Stimulated activated CD4-positive, alpha-beta T cell treated with anti-CD3 and anti-CD28 coated beads, TNF-alpha, amount 100 ng/mL, for 48 hours (primary cell): ENCODE results near the gene PROS1.

Source experiments
- DNase-seq, 3 donors: peaks; one replicate each; pipeline ENCODE4 v3.0.0-alpha.2; 2020; ENCODE audit warnings: low read depth in 3 of 3

The PROS1 gene

GRCh38 chr3:93973131-93974126 lies at the start of gene PROS1:
PROS1 (minus strand) TSS chr3:93973896; CDS start chr3:93973749, 147 bp downstream.
- DNase-seq: peak; percentile 13 to 36 (median 26)

- no peak for DNase-seq
These were observed 46.6 kb upstream of the PROS1 start for GRCh38 chr3:94020293-94020692.

GRCh38 chr3:94019659-94020058 lies 46.0 kb upstream of the PROS1 start:
- DNase-seq: no peak

- DNase-seq: no peak
These were observed 41.3 kb upstream of the PROS1 start for GRCh38 chr3:94015025-94015424.

GRCh38 chr3:94012185-94012584 lies 38.5 kb upstream of the PROS1 start:
- DNase-seq: no peak

- DNase-seq: no peak
These were observed 37.6 kb upstream of the PROS1 start for GRCh38 chr3:94011233-94011711.

- DNase-seq: no peak
These were observed 35.9 kb upstream of the PROS1 start for GRCh38 chr3:94009608-94010007.

- no peak for DNase-seq
These were observed 34.6 kb upstream of the PROS1 start for GRCh38 chr3:94008253-94008652.

GRCh38 chr3:94004301-94004910 lies 30.7 kb upstream of the PROS1 start:
- DNase-seq: no peak

- no peak for DNase-seq
These were observed 28.3 kb upstream of the PROS1 start for GRCh38 chr3:94001827-94002495.

- no peak for DNase-seq
These were observed 27.5 kb upstream of the PROS1 start for GRCh38 chr3:94001191-94001590.

GRCh38 chr3:93994056-93994455 lies 20.4 kb upstream of the PROS1 start:
- no peak for DNase-seq

- DNase-seq: no peak
These were observed 18.5 kb upstream of the PROS1 start for GRCh38 chr3:93992207-93992606.

- DNase-seq: no peak
These were observed 17.9 kb upstream of the PROS1 start for GRCh38 chr3:93991631-93992030.

- DNase-seq: no peak
These were observed 15.5 kb upstream of the PROS1 start for GRCh38 chr3:93989241-93989640.

- DNase-seq: no peak
These were observed 15.1 kb upstream of the PROS1 start for GRCh38 chr3:93988764-93989163.

- DNase-seq: no peak
These were observed 14.6 kb upstream of the PROS1 start for GRCh38 chr3:93988283-93988682.

- DNase-seq: no peak
These were observed 10.9 kb upstream of the PROS1 start for GRCh38 chr3:93984618-93985017.

GRCh38 chr3:93983408-93983807 lies 9.7 kb upstream of the PROS1 start:
- DNase-seq: no peak

- no peak for DNase-seq
These were observed 8.0 kb upstream of the PROS1 start for GRCh38 chr3:93981649-93982048.

- DNase-seq: peak; percentile 84 to 91 (median 86)
These were observed 6.4 kb upstream of the PROS1 start, which contains the start of gene ARL13B for GRCh38 chr3:93979850-93980676. ARL13B (plus strand) TSS chr3:93980155; CDS start chr3:93980424, 269 bp downstream.
